ENCODE measurements around the gene PBX4.

The PBX4 gene

GRCh38 chr19:19649155-19649554 lies 30.7 kb upstream of the PBX4 start:
- DNase-seq (ENCODE audit: low read depth): no peak

- DNase-seq (ENCODE audit: low read depth): no peak
These were observed 28.7 kb upstream of the PBX4 start for GRCh38 chr19:19647037-19647835.

GRCh38 chr19:19645233-19645870 lies 26.9 kb upstream of the PBX4 start:
- DNase-seq (ENCODE audit: low read depth): no peak

GRCh38 chr19:19644054-19644388 lies 25.5 kb upstream of the PBX4 start:
- DNase-seq (ENCODE audit: low read depth): no peak

GRCh38 chr19:19643158-19644053 lies 24.9 kb upstream of the PBX4 start, which contains the start of gene GMIP:
Gene GMIP (minus strand): TSS chr19:19643657. CDS start chr19:19643529, 128 bp downstream.
- DNase-seq (ENCODE audit: low read depth): peak; percentile 75

- DNase-seq (ENCODE audit: low read depth): no peak
These were observed 24.1 kb upstream of the PBX4 start for GRCh38 chr19:19642506-19643157.

- DNase-seq (ENCODE audit: low read depth): no peak
These were observed 19.2 kb upstream of the PBX4 start for GRCh38 chr19:19637523-19638251.

- no peak for DNase-seq (ENCODE audit: low read depth)
These were observed 18.7 kb upstream of the PBX4 start for GRCh38 chr19:19637186-19637522.

GRCh38 chr19:19636573-19637185 lies 18.2 kb upstream of the PBX4 start:
- DNase-seq (ENCODE audit: low read depth): no peak

- no peak for DNase-seq (ENCODE audit: low read depth)
These were observed 16.8 kb upstream of the PBX4 start for GRCh38 chr19:19635313-19635702.

GRCh38 chr19:19634516-19635312 lies 16.2 kb upstream of the PBX4 start:
- no peak for DNase-seq (ENCODE audit: low read depth)

- no peak for DNase-seq (ENCODE audit: low read depth)
These were observed 15.4 kb upstream of the PBX4 start for GRCh38 chr19:19633711-19634515.

- DNase-seq (ENCODE audit: low read depth): no peak
These were observed 14.2 kb upstream of the PBX4 start for GRCh38 chr19:19632661-19633060.

GRCh38 chr19:19631346-19631745 lies 12.9 kb upstream of the PBX4 start:
- DNase-seq (ENCODE audit: low read depth): no peak

GRCh38 chr19:19630426-19630825 lies 11.9 kb upstream of the PBX4 start:
- no peak for DNase-seq (ENCODE audit: low read depth)

GRCh38 chr19:19630062-19630414 lies 11.6 kb upstream of the PBX4 start:
- no peak for DNase-seq (ENCODE audit: low read depth)

GRCh38 chr19:19628501-19629134 lies 10.1 kb upstream of the PBX4 start:
- DNase-seq (ENCODE audit: low read depth): no peak

GRCh38 chr19:19627621-19628500 lies 9.4 kb upstream of the PBX4 start, which contains the start of gene LPAR2:
Gene LPAR2 (minus strand): TSS chr19:19628220. CDS start chr19:19627275, 945 bp downstream.
- no peak for DNase-seq (ENCODE audit: low read depth)
